HG03558 (cell line): ENCODE data around the gene RAB14.
A peak's percentile ranks its signal among the peaks of the same experiment; 100 is the strongest.
"Not testable (repeated sequence)": the region's sequence is repeated elsewhere in the genome, so short reads cannot be mapped to it uniquely, and the experiment has no call there.

Source experiments
- ATAC-seq: cut with Tn5 transposase; IDR thresholded peaks from one replicate; pipeline ENCODE4 v1.9.1; 2021; ENCODE audit warnings: moderate number of reproducible peaks; ENCODE audit not compliant: unreplicated experiment; ENCODE audit errors: extremely low read depth

Gene RAB14

GRCh38 chr9:121169094-121169601, 32.5 kb downstream of the RAB14 start:
- no peak for ATAC-seq

GRCh38 chr9:121168052-121168451, 33.6 kb downstream of the RAB14 start:
- no peak for ATAC-seq

DNA sequence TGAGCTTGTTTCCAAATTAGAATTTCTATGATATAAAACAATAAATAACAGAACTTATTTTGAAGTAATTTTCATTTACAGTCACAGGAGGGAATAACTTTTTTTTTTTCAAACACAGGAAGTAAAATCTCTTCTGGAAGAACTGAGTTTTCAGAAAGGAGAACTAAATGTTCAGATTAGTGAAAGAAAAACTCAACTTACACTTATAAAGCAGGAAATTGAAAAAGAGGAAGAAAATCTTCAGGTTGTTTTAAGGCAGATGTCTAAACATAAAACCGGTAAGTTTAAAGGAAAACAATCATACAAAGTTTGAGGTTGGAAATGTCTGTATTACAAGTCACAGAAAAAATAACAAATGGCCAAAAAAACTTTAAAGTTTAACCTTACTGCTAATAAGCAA, 41.6 kb downstream of the RAB14 start:
- no peak for ATAC-seq

GRCh38 chr9:121157939-121158338, 43.7 kb downstream of the RAB14 start:
- no peak for ATAC-seq

GRCh38 chr9:121156263-121156731, 45.4 kb downstream of the RAB14 start:
- peak; percentile 53 for ATAC-seq

- no peak for ATAC-seq
Observed at GRCh38 chr9:121154782-121155181, 46.9 kb downstream of the RAB14 start.

DNA sequence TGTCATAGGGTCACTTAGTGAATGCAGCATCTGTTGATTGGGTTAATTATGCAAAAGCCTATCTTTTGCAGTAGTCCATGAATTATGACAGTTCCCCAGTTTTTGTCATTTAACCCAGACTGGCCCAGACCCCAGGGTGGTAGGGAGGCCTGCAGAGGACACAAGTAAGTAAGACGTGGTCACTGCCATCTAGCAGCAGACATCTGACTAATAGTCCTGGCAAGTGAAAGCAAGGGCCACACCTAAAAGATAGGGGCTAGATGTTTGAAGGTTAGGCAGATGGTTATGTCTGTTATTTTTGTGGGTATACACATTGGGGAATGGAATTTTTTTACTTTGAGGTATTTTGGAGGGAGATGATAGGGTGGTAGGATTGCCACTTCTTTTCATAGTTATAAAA, 48.0 kb downstream of the RAB14 start:
- ATAC-seq, result no peak

DNA sequence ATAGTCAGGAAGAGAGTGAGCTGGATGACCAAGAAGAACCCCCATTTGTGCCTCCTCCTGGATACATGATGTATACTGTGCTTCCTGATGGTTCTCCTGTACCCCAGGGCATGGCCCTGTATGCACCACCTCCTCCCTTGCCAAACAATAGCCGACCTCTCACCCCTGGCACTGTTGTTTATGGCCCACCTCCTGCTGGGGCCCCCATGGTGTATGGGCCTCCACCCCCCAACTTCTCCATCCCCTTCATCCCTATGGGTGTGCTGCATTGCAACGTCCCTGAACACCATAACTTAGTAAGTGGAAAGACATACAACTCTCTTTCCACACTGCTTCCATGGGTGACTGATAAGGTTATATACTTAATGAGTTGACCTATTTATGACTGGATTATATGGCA, 51.5 kb downstream of the RAB14 start:
- ATAC-seq, result no peak

GRCh38 chr9:121144482-121144881, 57.2 kb downstream of the RAB14 start:
- ATAC-seq, result no peak

GRCh38 chr9:121143771-121144170, 57.9 kb downstream of the RAB14 start:
- ATAC-seq, result no peak

GRCh38 chr9:121141706-121142105, 60.0 kb downstream of the RAB14 start:
- no peak for ATAC-seq

DNA sequence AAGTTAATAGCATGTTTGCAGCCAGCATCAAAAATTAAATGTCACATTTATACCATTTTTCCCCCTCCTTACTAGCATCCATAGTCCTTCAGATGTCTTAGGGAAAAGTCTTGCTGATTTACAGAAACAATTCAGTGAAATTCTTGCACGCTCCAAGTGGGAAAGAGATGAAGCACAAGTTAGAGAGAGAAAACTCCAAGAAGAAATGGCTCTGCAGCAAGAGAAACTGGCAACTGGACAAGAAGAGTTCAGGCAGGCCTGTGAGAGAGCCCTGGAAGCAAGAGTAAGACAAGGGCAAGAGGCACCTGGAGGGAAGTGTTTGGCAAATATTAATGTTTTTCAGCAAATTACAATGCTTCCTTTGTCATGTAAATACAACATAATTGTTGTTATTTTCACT, 60.4 kb downstream of the RAB14 start:
- ATAC-seq, result no peak

DNA sequence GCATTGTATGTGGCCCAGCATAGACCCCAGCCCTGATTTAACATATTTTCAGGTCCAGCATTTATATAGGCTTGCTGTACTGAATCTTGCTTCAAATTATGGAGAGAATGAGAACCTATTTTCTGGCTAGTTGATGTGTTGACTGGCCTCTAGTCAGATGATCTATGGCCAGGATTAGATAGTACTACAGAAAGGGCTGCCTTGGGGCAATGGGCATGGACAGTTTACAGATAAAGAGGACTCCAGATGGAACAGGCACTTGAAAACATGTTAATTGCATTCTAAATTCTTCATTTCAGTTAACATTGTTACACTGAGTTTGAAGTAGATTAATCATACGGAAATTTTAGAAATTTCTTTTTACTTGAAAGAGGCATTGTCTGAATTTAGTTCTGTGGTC, 61.5 kb downstream of the RAB14 start:
- ATAC-seq, result no peak

DNA sequence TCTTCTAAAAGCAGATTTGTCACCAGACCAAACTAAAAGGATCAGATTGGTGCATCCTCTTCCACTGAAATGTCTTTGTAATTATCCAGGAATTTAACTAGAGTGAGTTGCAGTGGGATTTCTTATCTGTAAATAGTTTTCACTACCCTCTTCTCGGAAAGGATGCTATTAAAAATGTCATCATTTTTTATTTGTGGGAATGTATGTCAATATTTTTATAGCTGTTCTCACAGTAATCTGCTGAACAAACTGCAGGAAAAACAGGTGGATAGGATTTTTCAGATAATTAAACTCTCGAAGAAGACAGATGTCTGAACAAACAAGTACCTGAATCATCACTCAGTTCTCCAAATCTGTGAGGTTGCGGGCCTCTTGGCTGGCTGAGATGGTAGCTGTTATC, 62.7 kb downstream of the RAB14 start:
- no peak for ATAC-seq

- no peak for ATAC-seq
Observed at GRCh38 chr9:121138561-121138960, 63.1 kb downstream of the RAB14 start.

DNA sequence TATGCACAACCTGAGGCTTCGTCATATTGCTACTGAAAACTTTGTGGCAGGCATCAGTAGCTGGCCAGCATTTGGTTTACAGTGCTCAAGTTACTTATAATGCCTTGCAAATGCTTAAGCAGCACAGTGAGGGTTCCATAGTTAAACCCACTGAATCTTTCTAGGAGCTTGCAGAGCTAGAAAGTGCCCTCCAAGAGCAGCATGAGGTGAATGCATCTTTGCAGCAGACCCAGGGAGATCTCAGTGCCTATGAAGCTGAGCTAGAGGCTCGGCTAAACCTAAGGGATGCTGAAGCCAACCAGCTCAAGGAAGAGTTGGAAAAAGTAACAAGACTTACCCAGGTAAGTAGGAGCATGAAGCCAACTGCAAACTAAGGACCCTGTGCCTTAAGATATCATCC, 66.0 kb downstream of the RAB14 start:
- ATAC-seq, result no peak

DNA sequence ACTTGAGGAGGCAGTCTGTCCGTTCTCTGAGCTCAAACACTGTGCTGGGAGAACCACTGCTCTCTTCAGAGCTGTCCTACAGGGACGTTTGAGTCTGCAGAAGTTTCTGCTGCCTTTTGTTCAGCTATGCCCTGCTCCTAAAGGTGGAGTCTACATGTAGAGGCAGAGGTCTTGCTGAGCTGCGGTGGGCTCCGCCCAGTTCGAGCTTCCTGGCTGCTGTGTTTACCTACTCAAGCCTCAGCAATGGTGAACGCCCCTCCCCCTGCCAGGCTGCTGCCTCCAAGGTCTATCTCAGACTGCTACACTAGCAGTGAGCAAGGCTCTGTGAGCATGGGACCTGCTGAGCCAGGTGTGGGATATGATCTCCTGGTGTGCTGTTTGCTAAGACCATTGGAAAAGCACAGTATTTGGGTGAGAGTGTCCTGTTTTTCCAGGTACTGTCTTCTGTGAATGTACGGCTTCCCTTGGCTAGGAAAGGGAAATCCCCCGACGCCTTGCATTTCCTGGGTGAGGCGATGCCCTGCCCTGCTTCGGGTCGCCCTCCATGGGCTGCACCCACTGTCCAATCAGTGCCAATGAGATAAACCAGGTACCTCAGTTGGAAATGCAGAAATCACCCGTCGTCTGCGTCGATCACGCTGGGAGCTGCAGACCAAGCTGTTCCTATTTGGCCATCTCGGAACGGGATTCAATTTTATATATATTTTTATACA, 68.4 kb downstream of the RAB14 start:
- ATAC-seq, result no peak

DNA sequence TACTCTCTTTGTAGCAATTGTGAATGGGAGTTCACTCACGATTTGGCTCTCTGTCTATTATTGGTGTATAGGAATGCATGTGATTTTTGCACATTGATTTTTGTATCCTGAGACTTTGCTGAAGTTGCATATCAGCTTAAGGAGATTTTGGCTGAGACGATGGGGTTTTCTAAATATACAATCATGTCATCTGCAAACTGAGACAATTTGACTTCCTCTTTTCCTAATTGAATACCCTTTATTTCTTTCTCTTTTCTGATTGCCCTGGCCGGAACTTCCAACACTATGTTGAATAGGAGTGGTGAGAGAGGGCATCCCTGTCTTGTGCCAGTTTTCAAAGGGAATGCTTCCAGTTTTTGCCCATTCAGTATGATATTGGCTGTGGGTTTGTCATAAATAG, 72.3 kb downstream of the RAB14 start:
- ATAC-seq, result not testable (repeated sequence)
